ENCODE measurements around the gene LRFN3.

GRCh38 chr19:35990156-35990555 is 54.0 kb downstream of the LRFN3 start:
- TF ChIP-seq SP1 (IDR thresholded peaks at IDR 0.05) = no peak
- no peak for TF ChIP-seq SUZ12 (IDR thresholded peaks at IDR 0.05)
- TF ChIP-seq FOXA1 (IDR thresholded peaks at IDR 0.05) = no peak
